K562 (cell line): ENCODE measurements around the gene WTAP. TPM values are rescaled to one million over a fixed set of nuclear protein-coding genes. Genes with fewer than 3 reads are reported as not detected.

Experiments
- ARNT ChIP-seq, 2 experiments: fragments of 450-650 bp; IDR thresholded peaks; 2 replicates each; pipeline ENCODE4 v1.6.1; 2016; ENCODE audit warnings: mild to moderate bottlenecking in 1 of 2
- BCL6 ChIP-seq: fragments of 250-450 bp; sonication (Bioruptor Pico); IDR thresholded peaks from 2 replicates; pipeline ENCODE4 v1.4.0; 2020
- BRD9 ChIP-seq: fragments of 450-650 bp; IDR thresholded peaks from 2 replicates; pipeline ENCODE4 v1.6.1; 2018; ENCODE audit warnings: low read depth; ENCODE audit not compliant: partially characterized antibody
- ELF2 ChIP-seq: fragments of 250-450 bp; sonication (Bioruptor Pico); IDR thresholded peaks from 2 replicates; pipeline ENCODE4 v1.5.0; 2021; ENCODE audit warnings: mild to moderate bottlenecking
- EP400 ChIP-seq: fragments of 450-650 bp; IDR thresholded peaks from 2 replicates; pipeline ENCODE4 v1.6.1; 2017; ENCODE audit warnings: antibody characterized with exemption, mild to moderate bottlenecking, moderate library complexity
- HDGF ChIP-seq: fragments of 450-650 bp; IDR thresholded peaks from 2 replicates; pipeline ENCODE4 v1.6.1; 2016
- HNRNPK ChIP-seq: fragments of 200-400 bp; formaldehyde crosslinking; IDR thresholded peaks from one replicate; pipeline ENCODE4 v1.6.1; 2018; ENCODE audit warnings: mild to moderate bottlenecking, low read depth, low read length; ENCODE audit not compliant: poor library complexity, severe bottlenecking
- JUN ChIP-seq, 2 experiments: sonication (generic) in 1 of 2; formaldehyde crosslinking in 1 of 2; IDR thresholded peaks; 2 replicates each; pipeline versions ENCODE4 v1.6.1 to v1.8.0; 2012 to 2022; ENCODE audit warnings: borderline replicate concordance in 2 of 2, mild to moderate bottlenecking in 2 of 2, improper control_type of control experiment in 1 of 2, low read depth in 1 of 2, low read length in 1 of 2, missing genetic modification reagents in 1 of 2
- KLF13 ChIP-seq: fragments of 450-650 bp; IDR thresholded peaks from 2 replicates; pipeline ENCODE4 v1.6.1; 2016; ENCODE audit warnings: missing genetic modification characterization, low read depth, mild to moderate bottlenecking, missing compliant biosample characterization, moderate library complexity, borderline replicate concordance
- PRPF4 ChIP-seq: fragments of 200-400 bp; formaldehyde crosslinking; IDR thresholded peaks from one replicate; pipeline ENCODE4 v1.6.1; 2017; ENCODE audit warnings: low read length, low read depth, mild to moderate bottlenecking; ENCODE audit not compliant: insufficient read depth, poor library complexity, severe bottlenecking
- RAD21 ChIP-seq, 2 experiments: fragments of 250-450 bp in 1 of 2; fragments of 450-650 bp in 1 of 2; sonication (Bioruptor Pico) in 1 of 2; formaldehyde crosslinking in 1 of 2; IDR thresholded peaks in 1 of 2; conservative IDR thresholded peaks in 1 of 2; 2 replicates each; pipeline versions ENCODE4 v1.4.0 to v1.8.0; 2020 to 2022; ENCODE audit warnings: mild to moderate bottlenecking in 2 of 2, moderate library complexity in 1 of 2
- SRF ChIP-seq, 2 experiments: fragments of 250-450, 450-650 bp in 1 of 2; sonication (Bioruptor Pico) in 1 of 2; sonication (generic) in 1 of 2; formaldehyde crosslinking; IDR thresholded peaks; 2 replicates each; pipeline versions ENCODE4 v1.5.0 to v1.5.1; 2020 to 2022; ENCODE audit warnings: mild to moderate bottlenecking in 1 of 2, missing genetic modification reagents in 1 of 2
- TBP ChIP-seq: optimal IDR thresholded peaks from 2 replicates; pipeline ENCODE3; 2011; ENCODE audit warnings: low read depth, low read length, improper control_type of control experiment
- USF1 ChIP-seq: sonication (generic); formaldehyde crosslinking; IDR thresholded peaks from 2 replicates; pipeline ENCODE4 v1.9.0; 2022; ENCODE audit warnings: mild to moderate bottlenecking, missing genetic modification reagents
- VEZF1 ChIP-seq: fragments of 200-800 bp; sonication (Bioruptor generic); IDR thresholded peaks from 2 replicates; pipeline ENCODE4 v1.6.1; 2017; ENCODE audit warnings: missing genetic modification characterization, missing compliant biosample characterization
- ZC3H4 ChIP-seq: sonication (generic); formaldehyde crosslinking; IDR thresholded peaks from 2 replicates; pipeline ENCODE4 v1.9.0; 2021; ENCODE audit warnings: missing genetic modification reagents, borderline replicate concordance
- ZKSCAN1 ChIP-seq: fragments of 150-350 bp; IDR thresholded peaks from 2 replicates; pipeline ENCODE4 v1.6.1; 2016; ENCODE audit warnings: low read depth, low read length
- ZMIZ1 ChIP-seq, 2 experiments: fragments of 150-350 bp in 1 of 2; IDR thresholded peaks; 2 replicates each; pipeline ENCODE4 v1.6.1; 2012 to 2016; ENCODE audit warnings: low read depth in 2 of 2, low read length in 2 of 2, mild to moderate bottlenecking in 1 of 2, moderate library complexity in 1 of 2
- ZNF165 ChIP-seq: fragments of 250-450 bp; sonication (Bioruptor Pico); IDR thresholded peaks from 2 replicates; pipeline ENCODE4 v1.4.0; 2020; ENCODE audit warnings: borderline replicate concordance
- ZSCAN29 ChIP-seq: fragments of 450-650 bp; IDR thresholded peaks from 2 replicates; pipeline ENCODE4 v1.6.1; 2017
- polyA plus RNA-seq, 8 experiments: library from polyadenylated mRNA; depleted of rRNA in 4 of 8; stranded (reverse) in 5 of 8; unstranded in 3 of 8; fragments of >200 nt; fragmentation: Nextera tagmentation in 2 of 8; fragmentation: Illumina TruSeq in 1 of 8; extraction: Ambion mirVana in 2 of 8; extraction: Trizol in 1 of 8; gene quantifications; 2 replicates each; pipeline versions ENCODE4 v1.2.1 to v1.2.3, GENCODE V29; 2011 to 2014; ENCODE audit warnings: inconsistent platforms in 1 of 8, missing spikeins in 1 of 8
- total RNA-seq, 7 experiments: library from RNA; depleted of rRNA in 6 of 7; stranded (reverse); fragments of >200 nt in 6 of 7; fragmentation: Illumina TruSeq in 2 of 7; extraction: Trizol in 2 of 7; gene quantifications; 2 replicates each; pipeline versions ENCODE4 v1.2.1 to v1.2.3, GENCODE V29; 2011 to 2021; ENCODE audit warnings: low replicate concordance in 1 of 7

Gene WTAP
- total and polyA plus RNA-seq, 9 of the 15 experiments (the other 6 are each of a cell fraction or from before 2014, with no cell fraction given): 52.4 to 156 (median 110) TPM

GRCh38 chr6:159693128-159693893, 34.0 kb upstream of the WTAP start, which contains the start of gene SOD2 (continued):
- TF ChIP-seq JUN (IDR thresholded peaks at IDR 0.05; ENCODE audit: borderline replicate concordance, low read depth, low read length) (0 out of 2 replicates have a peak, but pooled peaks have one; percentile 45), JUN (CRISPR knock-in tag; IDR thresholded peaks at IDR 0.05; ENCODE audit: borderline replicate concordance) (peak; percentile 45; the same call in 1 of the 2 replicates), SRF (CRISPR knock-in tag; IDR thresholded peaks at IDR 0.05) (peak in 1 of 2 experiments; percentile 62; a peak in 1 of 4 replicates), TBP (peak; percentile 96), USF1 (CRISPR knock-in tag) (0 out of 2 replicates have a peak, but pooled peaks have one; percentile 18), ZNF165 (CRISPR knock-in tag) (peak; percentile 76; the same call in 1 of the 2 replicates), HDGF (no peak), PRPF4 (no peak), HNRNPK (peak; percentile 25), ZKSCAN1 (peak; percentile 14; the same call in 1 of the 2 replicates), RAD21 (CRISPR knock-in tag; conservative IDR thresholded peaks at IDR 0.05 in 1 of 2, IDR thresholded peaks at IDR 0.05 in 1 of 2) (0 out of 4 replicates have a peak, but pooled peaks of 1 of the 2 experiments have one; percentile 24), ZC3H4 (CRISPR knock-in tag) (peak; percentile 81; the same call in 1 of the 2 replicates), ARNT (IDR thresholded peaks at IDR 0.05) (no peak), EP400 (peak; percentile 72; the same call in 1 of the 2 replicates), ELF2 (CRISPR knock-in tag) (peak; percentile 17; the same call in 1 of the 2 replicates), ZSCAN29 (peak; percentile 76), VEZF1 (peak; percentile 100), BRD9 (no peak), BCL6 (CRISPR knock-in tag) (no peak), KLF13 (tag) (0 out of 2 replicates have a peak, but pooled peaks have one; percentile 44), ZMIZ1 (IDR thresholded peaks at IDR 0.05; ENCODE audit: low read depth in 2 of 2, low read length in 2 of 2) (0 out of 4 replicates have a peak, but pooled peaks of 1 of the 2 experiments have one; percentile 53)
